Effector CD4-positive, alpha-beta T cell (primary cell): ENCODE measurements around the gene IP6K3.

ENCODE experiments used
- DNase-seq: peaks from one replicate; pipeline ENCODE4 v3.0.0-alpha.2; 2020

IP6K3 gene

GRCh38 chr6:33702345-33702977 lies 44.2 kb downstream of the IP6K3 start:
- DNase-seq = no peak

- DNase-seq = peak; percentile 63
These were observed 46.2 kb downstream of the IP6K3 start for GRCh38 chr6:33700391-33701050.

GRCh38 chr6:33699739-33700138 lies 47.0 kb downstream of the IP6K3 start:
- DNase-seq = no peak

- DNase-seq = no peak
These were observed 47.6 kb downstream of the IP6K3 start for GRCh38 chr6:33699131-33699530.

GRCh38 chr6:33698494-33698893 lies 48.2 kb downstream of the IP6K3 start:
- no peak for DNase-seq

GRCh38 chr6:33697845-33698244 lies 48.9 kb downstream of the IP6K3 start:
- no peak for DNase-seq

- no peak for DNase-seq
These were observed 49.9 kb downstream of the IP6K3 start for GRCh38 chr6:33696548-33697518.

- no peak for DNase-seq
These were observed 50.6 kb downstream of the IP6K3 start for GRCh38 chr6:33696076-33696475.

GRCh38 chr6:33695451-33695887 lies 51.2 kb downstream of the IP6K3 start:
- DNase-seq = no peak

GRCh38 chr6:33694977-33695376 lies 51.7 kb downstream of the IP6K3 start:
- no peak for DNase-seq

GRCh38 chr6:33694401-33694931 lies 52.2 kb downstream of the IP6K3 start:
- peak; percentile 63 for DNase-seq

GRCh38 chr6:33693186-33694105 lies 53.3 kb downstream of the IP6K3 start:
- DNase-seq = no peak

GRCh38 chr6:33692760-33693158 lies 53.9 kb downstream of the IP6K3 start:
- peak; percentile 61 for DNase-seq

GRCh38 chr6:33692078-33692759 lies 54.5 kb downstream of the IP6K3 start:
- no peak for DNase-seq

GRCh38 chr6:33691456-33692077 lies 55.1 kb downstream of the IP6K3 start:
- no peak for DNase-seq

- no peak for DNase-seq
These were observed 55.9 kb downstream of the IP6K3 start for GRCh38 chr6:33690766-33691165.

- DNase-seq = no peak
These were observed 56.8 kb downstream of the IP6K3 start for GRCh38 chr6:33689879-33690278.

GRCh38 chr6:33689148-33689494 lies 57.6 kb downstream of the IP6K3 start:
- DNase-seq = no peak

GRCh38 chr6:33688451-33689147 lies 58.1 kb downstream of the IP6K3 start:
- DNase-seq = no peak

GRCh38 chr6:33688006-33688405 lies 58.7 kb downstream of the IP6K3 start:
- no peak for DNase-seq
